K562 (cell line): ENCODE results near the gene SPTBN4. TPM values are rescaled to one million over a fixed set of nuclear protein-coding genes. Genes with fewer than 3 reads are reported as not detected.

Experiments
- FOXK1 ChIP-seq: sonication (generic); formaldehyde crosslinking; IDR thresholded peaks from 2 replicates; pipeline ENCODE4 v1.8.0; 2022; ENCODE audit warnings: missing genetic modification reagents, mild to moderate bottlenecking, borderline replicate concordance
- GTF2A2 ChIP-seq: IDR thresholded peaks from 2 replicates; pipeline ENCODE4 v1.6.1; 2016; ENCODE audit warnings: mild to moderate bottlenecking, missing genetic modification characterization, missing compliant biosample characterization
- HDGF ChIP-seq: fragments of 450-650 bp; IDR thresholded peaks from 2 replicates; pipeline ENCODE4 v1.6.1; 2016
- JUND ChIP-seq, 2 experiments: IDR thresholded peaks; 2 replicates in 1 of 2; 3 replicates in 1 of 2; pipeline ENCODE4 v1.6.1; 2011; ENCODE audit warnings: borderline replicate concordance in 2 of 2, low read depth in 2 of 2, low read length in 2 of 2, improper control_type of control experiment in 1 of 2, missing biosample characterization in 1 of 2, missing genetic modification characterization in 1 of 2, missing genetic modification reagents in 1 of 2
- MCM2 ChIP-seq: fragments of 450-650 bp; IDR thresholded peaks from 2 replicates; pipeline ENCODE4 v1.6.1; 2017; ENCODE audit warnings: low read depth, mild to moderate bottlenecking
- NR1H2 ChIP-seq: sonication (generic); formaldehyde crosslinking; IDR thresholded peaks from 2 replicates; pipeline ENCODE4 v1.4.0; 2020; ENCODE audit warnings: mild to moderate bottlenecking, missing genetic modification reagents
- OTX1 ChIP-seq: fragments of 450-650 bp; formaldehyde crosslinking; IDR thresholded peaks from 2 replicates; pipeline ENCODE4 v1.4.0; 2022; ENCODE audit warnings: mild to moderate bottlenecking
- RERE ChIP-seq: sonication (generic); formaldehyde crosslinking; IDR thresholded peaks from 2 replicates; pipeline ENCODE4 v1.8.0; 2023; ENCODE audit warnings: missing genetic modification reagents, mild to moderate bottlenecking, borderline replicate concordance
- SMARCE1 ChIP-seq: fragments of 450-650 bp; IDR thresholded peaks from 2 replicates; pipeline ENCODE4 v1.7.1; 2016; ENCODE audit warnings: mild to moderate bottlenecking
- SP1 ChIP-seq: sonication (generic); formaldehyde crosslinking; IDR thresholded peaks from 2 replicates; pipeline ENCODE4 v1.8.1; 2022; ENCODE audit warnings: mild to moderate bottlenecking, missing genetic modification reagents
- TFE3 ChIP-seq: fragments of 450-650 bp; formaldehyde crosslinking; IDR thresholded peaks from 2 replicates; pipeline ENCODE4 v1.4.0; 2020; ENCODE audit warnings: mild to moderate bottlenecking, mixed read lengths
- VEZF1 ChIP-seq: fragments of 200-800 bp; sonication (Bioruptor generic); IDR thresholded peaks from 2 replicates; pipeline ENCODE4 v1.6.1; 2017; ENCODE audit warnings: missing genetic modification characterization, missing compliant biosample characterization
- ZNF253 ChIP-seq: fragments of 250-450 bp; sonication (Bioruptor Pico); conservative IDR thresholded peaks from 2 replicates; pipeline ENCODE4 v1.6.1; 2021; ENCODE audit warnings: mild to moderate bottlenecking
- ZNF282 ChIP-seq: sonication (generic); formaldehyde crosslinking; IDR thresholded peaks from 2 replicates; pipeline ENCODE4 v1.8.1; 2023; ENCODE audit warnings: missing genetic modification reagents
- polyA plus RNA-seq, 8 experiments: library from polyadenylated mRNA; depleted of rRNA in 4 of 8; stranded (reverse) in 5 of 8; unstranded in 3 of 8; fragments of >200 nt; fragmentation: Nextera tagmentation in 2 of 8; fragmentation: Illumina TruSeq in 1 of 8; extraction: Ambion mirVana in 2 of 8; extraction: Trizol in 1 of 8; gene quantifications; 2 replicates each; pipeline versions ENCODE4 v1.2.1 to v1.2.3, GENCODE V29; 2011 to 2014; ENCODE audit warnings: inconsistent platforms in 1 of 8, missing spikeins in 1 of 8
- total RNA-seq, 7 experiments: library from RNA; depleted of rRNA in 6 of 7; stranded (reverse); fragments of >200 nt in 6 of 7; fragmentation: Illumina TruSeq in 2 of 7; extraction: Trizol in 2 of 7; gene quantifications; 2 replicates each; pipeline versions ENCODE4 v1.2.1 to v1.2.3, GENCODE V29; 2011 to 2021; ENCODE audit warnings: low replicate concordance in 1 of 7
- TF ChIP-seq, protein P1 (sequence below): fragments of 250-450 bp; sonication (Bioruptor Pico); IDR thresholded peaks from 2 replicates; pipeline ENCODE4 v1.5.0; 2021; ENCODE audit warnings: mild to moderate bottlenecking, borderline replicate concordance
- TF ChIP-seq, protein P2 (sequence below): sonication (generic); formaldehyde crosslinking; IDR thresholded peaks from 2 replicates; pipeline ENCODE4 v1.9.0; 2022; ENCODE audit warnings: mild to moderate bottlenecking, missing genetic modification reagents

The SPTBN4 gene
- total and polyA plus RNA-seq, 9 of the 15 experiments (the other 6 are each of a cell fraction or from before 2014, with no cell fraction given): 0.01 to 1.5 (median 0.86) TPM

DNA sequence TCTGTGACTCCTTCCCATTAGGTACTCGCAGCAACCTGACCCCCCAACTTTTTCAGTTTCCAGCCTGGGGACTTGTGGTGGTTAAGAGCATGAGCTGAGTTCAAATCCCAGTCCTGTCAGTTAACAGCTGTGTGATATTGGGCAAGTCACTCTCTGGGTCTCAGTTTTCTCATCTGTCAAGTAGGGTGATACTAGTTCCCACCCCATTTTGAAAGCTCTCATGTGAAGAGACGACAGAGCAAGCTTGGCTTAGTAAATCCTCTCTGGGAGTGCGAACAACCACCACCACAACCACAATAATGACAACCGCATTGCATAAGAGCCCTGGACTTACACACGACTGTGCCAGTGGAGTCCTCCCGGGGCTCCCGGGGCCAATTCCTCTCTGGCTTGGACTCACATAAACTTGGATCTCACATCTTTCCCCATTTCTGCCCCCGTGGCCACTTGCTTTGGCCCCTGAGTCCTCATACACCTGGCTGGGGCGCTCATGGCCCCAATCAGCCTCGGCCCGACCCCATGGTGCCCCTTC lies 1.7 kb upstream of the SPTBN4 start (continued):
- TF ChIP-seq JUND (IDR thresholded peaks at IDR 0.05; ENCODE audit: borderline replicate concordance, low read depth, low read length) (no peak), JUND (tag; IDR thresholded peaks at IDR 0.05; ENCODE audit: borderline replicate concordance, low read depth, low read length) (no peak; the same call in 2 of the 3 replicates), GTF2A2 (tag) (0 out of 2 replicates have a peak, but pooled peaks have one; percentile 58), ZNF253 (CRISPR knock-in tag) (no peak), TFE3 (CRISPR knock-in tag) (no peak), ZNF282 (CRISPR knock-in tag) (no peak), MCM2 (no peak), VEZF1 (CRISPR knock-in tag) (peak; percentile 6; the same call in 1 of the 2 replicates), FOXK1 (CRISPR knock-in tag) (no peak), SP1 (CRISPR knock-in tag) (no peak; the same call in 1 of the 2 replicates), RERE (CRISPR knock-in tag) (no peak), HDGF (no peak), SMARCE1 (no peak), OTX1 (CRISPR knock-in tag) (no peak), NR1H2 (CRISPR knock-in tag) (no peak)
- TF ChIP-seq, protein P1, sequence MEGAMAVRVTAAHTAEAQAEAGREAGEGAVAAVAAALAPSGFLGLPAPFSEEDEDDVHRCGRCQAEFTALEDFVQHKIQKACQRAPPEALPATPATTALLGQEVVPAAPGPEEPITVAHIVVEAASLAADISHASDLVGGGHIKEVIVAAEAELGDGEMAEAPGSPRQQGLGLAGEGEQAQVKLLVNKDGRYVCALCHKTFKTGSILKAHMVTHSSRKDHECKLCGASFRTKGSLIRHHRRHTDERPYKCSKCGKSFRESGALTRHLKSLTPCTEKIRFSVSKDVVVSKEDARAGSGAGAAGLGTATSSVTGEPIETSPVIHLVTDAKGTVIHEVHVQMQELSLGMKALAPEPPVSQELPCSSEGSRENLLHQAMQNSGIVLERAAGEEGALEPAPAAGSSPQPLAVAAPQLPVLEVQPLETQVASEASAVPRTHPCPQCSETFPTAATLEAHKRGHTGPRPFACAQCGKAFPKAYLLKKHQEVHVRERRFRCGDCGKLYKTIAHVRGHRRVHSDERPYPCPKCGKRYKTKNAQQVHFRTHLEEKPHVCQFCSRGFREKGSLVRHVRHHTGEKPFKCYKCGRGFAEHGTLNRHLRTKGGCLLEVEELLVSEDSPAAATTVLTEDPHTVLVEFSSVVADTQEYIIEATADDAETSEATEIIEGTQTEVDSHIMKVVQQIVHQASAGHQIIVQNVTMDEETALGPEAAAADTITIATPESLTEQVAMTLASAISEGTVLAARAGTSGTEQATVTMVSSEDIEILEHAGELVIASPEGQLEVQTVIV: no peak
- TF ChIP-seq, protein P2, sequence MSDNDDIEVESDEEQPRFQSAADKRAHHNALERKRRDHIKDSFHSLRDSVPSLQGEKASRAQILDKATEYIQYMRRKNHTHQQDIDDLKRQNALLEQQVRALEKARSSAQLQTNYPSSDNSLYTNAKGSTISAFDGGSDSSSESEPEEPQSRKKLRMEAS (CRISPR knock-in tag): no peak
